GM19351 (cell line): ENCODE measurements around the gene MRPL12.

Experiments used
- ATAC-seq: cut with Tn5 transposase; IDR thresholded peaks from one replicate; pipeline ENCODE4 v1.9.1; 2021; ENCODE audit warnings: mild to moderate bottlenecking, moderate library complexity; ENCODE audit not compliant: unreplicated experiment

Gene MRPL12

DNA sequence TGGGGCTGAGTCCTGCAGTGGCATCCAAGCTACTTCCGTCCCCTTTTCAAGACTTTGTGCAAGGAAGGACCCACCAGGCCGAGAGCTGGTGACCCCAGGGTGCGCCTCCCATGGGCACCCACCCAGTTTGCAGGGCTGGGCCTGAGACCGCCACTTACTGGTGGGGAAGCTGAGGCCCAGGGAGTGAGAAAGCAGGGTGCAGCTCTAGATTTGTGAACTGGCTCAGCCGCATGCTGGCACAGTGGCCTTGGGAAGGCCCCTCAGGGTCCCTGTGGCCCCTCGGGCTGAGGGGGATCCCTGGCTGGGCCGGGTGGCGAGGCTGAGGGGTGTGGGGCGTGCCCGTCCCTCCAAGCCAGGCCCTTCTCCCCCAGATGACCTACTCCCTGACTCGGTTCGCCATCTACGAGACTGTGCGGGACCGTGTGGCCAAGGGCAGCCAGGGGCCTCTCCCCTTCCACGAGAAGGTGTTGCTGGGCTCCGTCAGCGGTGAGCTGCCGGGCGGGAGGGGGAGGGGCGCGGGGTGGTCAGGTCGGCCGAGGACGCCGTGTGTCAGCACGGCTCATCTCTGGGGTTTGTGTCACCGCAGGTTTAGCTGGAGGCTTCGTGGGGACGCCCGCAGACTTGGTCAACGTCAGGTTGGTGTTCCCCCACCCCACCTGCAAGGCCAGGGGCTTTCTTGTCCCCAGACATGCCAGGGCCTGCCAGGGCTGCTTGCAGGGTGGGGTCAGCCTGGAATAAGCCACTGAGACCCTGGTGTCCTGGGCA is 12.1 kb downstream of the MRPL12 start:
- ATAC-seq, result no peak

GRCh38 chr17:81715872-81716673 is 12.9 kb downstream of the MRPL12 start:
- no peak for ATAC-seq

- no peak for ATAC-seq
Measured at GRCh38 chr17:81716674-81716996, 13.5 kb downstream of the MRPL12 start.

DNA sequence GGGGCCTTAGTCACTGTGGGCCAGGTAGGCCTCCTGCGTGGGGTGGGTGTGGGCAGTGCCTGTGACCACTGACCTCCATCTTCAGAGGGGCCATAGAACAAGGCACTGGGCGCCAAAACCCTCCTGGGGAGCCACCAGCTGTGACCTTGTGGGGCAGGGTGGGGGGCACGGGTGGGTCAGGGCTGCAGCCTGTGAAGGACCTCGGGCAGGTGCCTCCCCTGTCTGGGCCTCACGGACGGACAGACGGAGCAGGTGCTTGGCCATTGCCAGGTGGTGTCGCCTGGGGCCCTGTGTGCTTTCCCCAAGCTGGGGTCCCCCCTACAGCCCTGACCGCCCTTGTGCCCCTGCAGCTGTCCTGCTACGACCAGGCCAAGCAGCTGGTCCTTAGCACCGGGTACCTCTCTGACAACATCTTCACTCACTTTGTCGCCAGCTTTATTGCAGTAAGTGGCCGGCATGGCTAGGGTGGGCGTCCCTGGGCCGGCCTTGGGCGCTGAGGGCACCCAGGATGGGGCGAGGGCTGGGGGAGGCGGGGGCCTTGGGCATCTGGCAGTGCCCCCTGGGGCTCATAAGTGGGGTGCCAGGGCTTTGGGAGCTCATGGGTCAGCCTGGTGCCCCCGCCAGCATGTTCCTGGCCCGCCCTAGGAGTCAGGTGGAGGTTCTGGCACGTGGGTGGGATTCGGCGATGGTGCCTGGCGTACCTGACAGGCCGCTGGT is 14.0 kb downstream of the MRPL12 start:
- no peak for ATAC-seq

DNA sequence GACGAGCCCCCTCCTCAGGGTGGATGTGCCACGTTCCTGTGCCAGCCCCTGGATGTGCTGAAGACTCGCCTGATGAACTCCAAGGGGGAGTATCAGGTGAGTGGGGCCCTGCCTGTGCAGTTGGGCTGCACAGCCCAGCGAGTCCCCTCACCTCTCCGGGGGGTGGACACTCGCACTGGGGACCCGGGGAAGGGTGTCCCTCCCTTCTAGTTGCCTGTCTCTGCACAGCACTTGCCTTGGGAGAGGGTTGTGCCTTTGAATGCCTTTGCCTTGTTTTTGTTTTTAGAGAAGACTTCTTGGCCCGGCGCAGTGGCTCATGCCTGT is 14.6 kb downstream of the MRPL12 start:
- ATAC-seq, result no peak

GRCh38 chr17:81719410-81720266 is 16.5 kb downstream of the MRPL12 start:
- ATAC-seq, result no peak

DNA sequence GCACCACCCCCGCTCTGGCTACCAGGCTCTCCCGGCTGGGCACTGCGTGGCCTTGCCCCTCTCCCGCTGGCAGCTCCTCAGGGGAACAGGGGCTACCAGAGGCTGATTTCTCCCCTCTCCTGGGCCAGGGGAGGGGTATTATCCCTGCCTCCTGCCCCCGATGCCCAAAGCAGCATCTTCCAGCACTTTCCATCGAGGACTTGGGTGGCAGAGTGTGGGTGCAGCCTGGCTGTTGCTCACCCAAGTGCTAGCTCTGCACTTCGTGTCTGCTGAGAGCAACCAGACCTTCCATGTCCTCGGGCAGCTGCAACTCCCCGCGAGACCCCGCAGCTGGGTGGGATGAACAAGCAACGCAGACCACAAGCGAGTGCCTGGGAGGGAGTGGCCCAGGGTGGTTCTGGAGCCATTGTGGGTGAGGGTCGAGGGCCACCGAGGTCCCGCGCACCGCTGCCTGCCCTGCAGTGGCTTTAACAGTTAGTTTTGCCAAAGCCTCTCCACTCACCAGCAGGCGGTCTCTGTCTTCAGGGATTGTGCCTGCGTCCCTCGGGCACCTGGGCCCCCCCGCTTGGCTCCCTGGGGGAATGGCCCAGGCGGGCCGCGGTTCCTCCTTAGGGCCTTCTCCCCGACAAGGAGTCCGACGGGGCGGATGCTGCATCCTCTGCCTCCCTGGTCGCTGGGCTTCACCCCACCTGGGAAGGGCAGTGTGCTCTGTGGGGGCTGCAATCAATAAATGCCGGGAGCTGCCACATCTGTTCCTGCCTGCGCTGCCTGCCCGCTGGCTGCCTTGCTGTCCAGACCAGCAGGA is 17.3 kb downstream of the MRPL12 start:
- no peak for ATAC-seq

- ATAC-seq, result no peak
Measured at GRCh38 chr17:81722184-81723120, 19.3 kb downstream of the MRPL12 start.

- no peak for ATAC-seq
Measured at GRCh38 chr17:81723651-81724209, 20.6 kb downstream of the MRPL12 start.

DNA sequence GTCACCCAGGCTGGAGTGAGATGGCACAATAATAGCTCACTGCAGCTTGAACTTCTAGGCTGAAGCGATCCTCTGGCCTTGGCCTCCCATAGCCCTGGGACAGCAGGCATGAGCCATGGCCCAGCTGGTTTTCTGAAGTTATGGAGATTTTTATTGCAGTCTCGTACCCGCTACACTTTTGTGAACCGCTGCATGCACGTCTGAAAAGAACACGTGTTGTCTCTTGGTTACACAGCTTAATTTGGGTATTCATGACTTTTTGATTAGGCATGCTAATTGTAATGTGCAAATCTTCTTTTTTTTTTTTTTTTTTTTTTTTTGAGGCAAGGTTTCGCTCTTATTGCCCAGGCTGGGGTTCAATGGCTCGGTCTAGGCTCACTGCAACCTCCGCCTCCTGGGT is 22.3 kb downstream of the MRPL12 start:
- ATAC-seq, result no peak

DNA sequence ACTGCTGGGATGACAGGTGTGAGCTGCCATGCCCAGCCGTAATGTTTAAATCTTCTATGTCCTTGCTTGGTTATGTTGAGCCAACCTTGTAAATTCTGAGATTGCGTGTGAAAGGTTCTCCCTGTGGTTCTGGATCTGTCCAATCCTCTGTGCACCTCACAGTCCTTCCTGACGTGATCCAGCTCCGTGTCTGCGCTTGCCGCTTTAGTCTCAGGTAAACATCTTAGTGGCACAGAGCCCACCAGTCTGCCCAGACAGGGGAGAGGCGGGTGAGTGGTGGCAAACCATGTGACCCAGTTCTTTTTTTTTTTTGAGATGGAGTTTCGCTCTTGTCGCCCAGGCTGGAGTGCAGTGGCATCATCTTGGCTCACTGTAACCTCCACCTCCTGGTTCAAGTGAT is 22.8 kb downstream of the MRPL12 start:
- ATAC-seq, result no peak

- no peak for ATAC-seq
Measured at GRCh38 chr17:81727324-81728031, 24.3 kb downstream of the MRPL12 start.

GRCh38 chr17:81733507-81734404 is 30.6 kb downstream of the MRPL12 start:
- ATAC-seq, result no peak

- ATAC-seq, result no peak
Measured at GRCh38 chr17:81734405-81735263, 31.5 kb downstream of the MRPL12 start.

DNA sequence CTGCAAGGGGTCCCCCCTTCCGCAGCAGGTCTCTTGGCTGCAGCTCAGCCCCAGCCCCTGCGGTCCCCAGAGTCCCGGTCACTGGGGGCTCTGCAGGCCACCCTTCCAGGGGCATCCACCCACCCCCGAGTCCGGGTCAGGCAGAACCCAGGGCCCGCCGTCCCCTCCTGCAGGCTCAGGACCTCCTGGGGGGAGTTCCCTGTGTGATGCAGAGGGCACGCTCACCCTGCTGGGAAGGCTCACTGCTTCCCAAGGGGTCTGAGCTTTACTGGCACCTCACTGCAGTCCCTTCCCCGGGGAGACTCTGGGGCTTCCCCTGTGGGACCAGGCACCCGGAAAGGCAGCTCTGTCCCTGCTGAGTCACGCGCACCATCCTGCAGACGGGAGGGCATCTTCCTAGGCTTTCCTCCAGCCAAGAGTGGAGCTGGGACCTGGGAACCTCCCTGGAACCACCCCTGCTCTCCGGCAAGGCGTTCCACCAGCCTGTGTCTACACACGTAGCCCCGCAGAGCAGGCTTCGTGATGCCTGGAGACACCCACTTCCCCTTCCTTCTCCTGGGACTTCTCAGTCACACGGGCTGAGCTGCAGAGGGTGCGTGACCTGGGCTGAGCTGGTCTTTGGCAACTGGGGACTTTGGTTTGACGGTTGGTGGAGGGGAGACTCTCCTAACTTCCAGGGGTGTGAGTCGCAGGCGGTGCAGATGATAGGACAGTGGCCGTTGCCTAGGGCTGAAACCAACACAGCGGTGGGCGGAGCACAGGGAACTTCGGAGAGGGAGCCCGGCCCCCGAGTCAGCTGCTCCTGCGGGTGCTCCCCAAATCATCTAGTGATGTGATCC is 32.3 kb downstream of the MRPL12 start:
- ATAC-seq, result no peak
